Activated CD8-positive, alpha-beta memory T cell treated with anti-CD3 and anti-CD28 coated beads, Interleukin-2, amount 10 ng/mL, durations not matched to agents 7 days and 5 days (primary cell): ENCODE measurements around the gene RCAN2. TPM values are rescaled to one million over a fixed set of nuclear protein-coding genes. Genes with fewer than 3 reads are reported as not detected.

ENCODE experiments used
- ATAC-seq: fragments of 150-1000 bp; cut with Tn5 transposase; one replicate; pipeline ENCODE4 v1.10.0; 2021; ENCODE audit warnings: moderate library complexity
- CTCF ChIA-PET: fragments of 350-600 bp; sonication (Branson Sonifier 250); formaldehyde crosslinking; loops from one replicate; lab custom pipeline; 2021; ENCODE audit warnings: antibody characterized with exemption; lab: Charles Lee
- DNase-seq: peaks from one replicate; pipeline ENCODE4 v3.0.0-alpha.2; 2020
- H3K27ac Mint-ChIP-seq: one replicate; pipeline ENCODE4 v1.8.0; 2021; ENCODE audit warnings: mild to moderate bottlenecking, mixed read lengths
- H3K27me3 Mint-ChIP-seq: one replicate; pipeline ENCODE4 v1.8.0; 2021; ENCODE audit warnings: mixed read lengths
- H3K36me3 Mint-ChIP-seq: one replicate; pipeline ENCODE4 v1.8.0; 2021; ENCODE audit warnings: mild to moderate bottlenecking, mixed read lengths
- H3K4me1 Mint-ChIP-seq: one replicate; pipeline ENCODE4 v1.8.0; 2021; ENCODE audit warnings: mixed read lengths
- H3K4me3 Mint-ChIP-seq: one replicate; pipeline ENCODE4 v1.8.0; 2021; ENCODE audit warnings: mild to moderate bottlenecking, moderate library complexity, mixed read lengths
- H3K9me3 Mint-ChIP-seq: one replicate; pipeline ENCODE4 v1.8.0; 2022; ENCODE audit warnings: low read depth, mixed read lengths
- total RNA-seq, 2 experiments: library from RNA; stranded (reverse); gene quantifications; one replicate each; pipeline ENCODE4 v1.2.3, GENCODE V29; 2021

The RCAN2 gene
- total RNA-seq, 2 experiments from 2014 or later = 0.91 to 3.4 TPM

DNA sequence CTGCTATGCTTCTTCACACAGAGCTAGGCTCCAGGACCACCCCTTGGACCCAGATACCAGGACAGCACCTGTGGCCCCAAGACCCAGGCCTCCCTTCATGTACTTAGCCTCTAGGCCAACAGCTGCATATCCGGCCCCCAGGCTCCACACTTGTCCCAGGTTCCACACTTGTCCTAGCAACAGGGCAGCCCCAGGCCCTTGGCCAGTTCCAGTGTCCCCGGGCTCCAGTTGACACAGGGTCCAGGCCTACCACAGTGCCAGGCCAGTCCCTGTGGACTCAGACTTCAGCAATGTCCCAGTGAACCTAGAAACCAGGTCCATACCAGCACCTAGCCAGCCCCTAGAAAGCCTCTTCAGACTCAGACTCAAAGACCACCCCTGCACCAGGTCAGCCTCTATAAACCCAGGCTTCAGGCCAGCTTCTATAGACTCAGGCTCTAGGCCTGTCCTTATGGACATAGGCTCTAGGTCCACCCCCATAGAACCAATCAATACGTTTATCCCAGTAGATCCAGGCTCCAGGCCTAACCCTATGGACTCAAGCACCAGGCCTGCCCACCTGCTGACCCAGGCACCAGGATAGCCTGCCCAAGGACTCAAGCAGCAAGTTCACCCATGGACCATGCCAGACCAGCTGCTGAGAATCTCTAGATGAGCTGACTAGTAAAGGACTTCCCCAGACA is 46.3 kb downstream of the RCAN2 start:
- Mint-ChIP-seq H3K9me3 (no peaks in the 10 kb centered on the region), H3K27ac (no peak overlapping the region), H3K4me3 (no peak overlapping the region), H3K27me3 (peaks cover 23% of the 10 kb centered on the region), H3K36me3 (no peaks in the 10 kb centered on the region), H3K4me1 (no peaks in the 10 kb centered on the region)
- DNase-seq = no peak
- CTCF ChIA-PET = no interaction called here
- ATAC-seq = no peak

DNA sequence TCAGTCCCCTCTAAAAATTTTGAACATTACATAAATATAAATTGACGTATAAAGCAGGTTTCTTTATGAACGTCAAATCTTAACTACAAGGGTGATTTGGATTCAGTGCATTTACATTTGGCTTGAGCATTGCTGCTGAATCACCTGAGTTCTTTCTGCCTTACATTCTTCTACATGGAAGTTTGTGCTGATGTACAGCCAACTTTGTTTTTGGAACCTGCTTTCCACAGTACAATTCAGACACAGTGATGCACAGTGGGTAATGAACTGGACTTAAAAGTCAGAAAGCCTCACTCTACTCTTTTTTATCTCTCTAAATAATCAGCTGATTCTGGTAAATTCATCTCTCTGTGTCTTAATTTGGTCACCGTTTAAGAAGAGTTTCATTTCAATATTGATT is 47.6 kb downstream of the RCAN2 start:
- CTCF ChIA-PET = no interaction called here
- no peak overlapping the region for H3K27ac Mint-ChIP-seq
- no peaks in the 10 kb centered on the region for H3K4me1 Mint-ChIP-seq
- no peaks in the 10 kb centered on the region for H3K9me3 Mint-ChIP-seq
- no peaks in the 10 kb centered on the region for H3K36me3 Mint-ChIP-seq
- no peak for DNase-seq
- ATAC-seq = no peak
- H3K4me3 Mint-ChIP-seq = no peak overlapping the region
- H3K27me3 Mint-ChIP-seq = peaks cover 19% of the 10 kb centered on the region

DNA sequence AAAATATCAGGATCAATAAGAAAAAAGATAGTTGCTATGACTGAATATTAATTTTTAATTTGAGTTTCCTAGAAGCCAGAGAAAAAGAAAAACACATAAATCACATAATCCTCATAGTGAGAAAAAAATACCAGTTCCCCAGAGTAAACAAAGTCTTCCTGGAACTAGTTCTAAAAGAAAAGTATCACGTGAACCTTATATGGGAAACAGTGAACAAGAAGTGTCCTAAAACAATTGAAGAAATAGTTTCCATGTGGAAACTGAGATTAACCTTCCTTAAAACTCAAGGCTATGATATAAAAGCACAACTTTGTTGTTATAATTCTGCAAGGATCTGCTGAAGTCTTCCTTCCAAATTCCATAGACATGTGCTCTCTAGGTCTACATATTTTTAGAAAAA is 50.6 kb downstream of the RCAN2 start:
- CTCF ChIA-PET = no interaction called here

DNA sequence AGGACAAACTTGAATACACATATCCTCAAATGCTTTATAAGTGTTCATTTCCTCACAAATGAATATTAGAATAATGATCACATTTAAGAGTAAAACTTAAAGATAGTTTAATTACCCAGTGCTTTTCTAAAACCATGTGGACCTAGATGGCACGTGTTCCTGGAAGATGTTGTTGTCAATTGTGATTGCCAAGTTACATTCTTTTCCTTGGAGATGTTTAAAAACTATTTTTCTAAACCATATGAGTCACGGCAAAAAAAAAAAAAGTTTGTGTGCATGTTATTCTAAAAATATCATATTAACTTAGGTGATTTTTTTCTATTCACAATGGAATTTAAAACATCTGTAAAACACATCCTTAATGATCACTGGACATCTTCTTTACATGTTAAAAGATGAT is 51.1 kb downstream of the RCAN2 start:
- H3K9me3 Mint-ChIP-seq = no peaks in the 10 kb centered on the region
- ATAC-seq (no peak), DNase-seq (no peak)
- no peaks in the 10 kb centered on the region for H3K4me1 Mint-ChIP-seq
- H3K27ac Mint-ChIP-seq = no peak overlapping the region
- no peaks in the 10 kb centered on the region for H3K36me3 Mint-ChIP-seq
- CTCF ChIA-PET = no interaction called here
- H3K27me3 Mint-ChIP-seq = peaks cover 21% of the 10 kb centered on the region
- H3K4me3 Mint-ChIP-seq = no peak overlapping the region

More for the DNA sequence above, 50.6 kb downstream of the RCAN2 start:
- H3K4me3 Mint-ChIP-seq = no peak overlapping the region
- H3K27me3 Mint-ChIP-seq = peaks cover 21% of the 10 kb centered on the region
- no peaks in the 10 kb centered on the region for H3K4me1 Mint-ChIP-seq
- no peaks in the 10 kb centered on the region for H3K9me3 Mint-ChIP-seq
- DNase-seq (no peak), ATAC-seq (no peak)
- no peaks in the 10 kb centered on the region for H3K36me3 Mint-ChIP-seq
- H3K27ac Mint-ChIP-seq = no peak overlapping the region

DNA sequence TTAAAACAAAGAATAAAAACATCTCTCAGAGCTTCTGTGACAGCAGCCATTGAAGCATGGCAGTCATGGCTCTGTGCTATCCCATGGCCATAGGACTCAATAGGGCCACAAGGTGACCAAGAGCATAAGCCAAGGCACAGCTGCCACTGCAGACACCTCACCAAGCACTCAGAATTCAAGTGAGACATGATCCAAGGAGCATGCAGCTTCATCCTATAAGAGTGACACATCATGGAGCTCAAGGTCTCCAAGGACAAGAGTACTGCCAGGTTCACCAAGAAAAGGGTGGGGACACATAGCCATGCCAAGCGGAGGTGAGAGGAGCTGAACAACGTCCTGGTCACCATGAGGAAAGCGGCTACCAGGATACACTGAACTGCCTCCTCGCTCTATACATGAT is 53.0 kb downstream of the RCAN2 start:
- H3K4me1 Mint-ChIP-seq = no peaks in the 10 kb centered on the region
- ATAC-seq = no peak
- CTCF ChIA-PET = no interaction called here
- peaks cover 23% of the 10 kb centered on the region for H3K27me3 Mint-ChIP-seq
- H3K9me3 Mint-ChIP-seq = no peaks in the 10 kb centered on the region
- H3K4me3 Mint-ChIP-seq = no peak overlapping the region
- no peaks in the 10 kb centered on the region for H3K36me3 Mint-ChIP-seq
- no peak for DNase-seq
- no peak overlapping the region for H3K27ac Mint-ChIP-seq

DNA sequence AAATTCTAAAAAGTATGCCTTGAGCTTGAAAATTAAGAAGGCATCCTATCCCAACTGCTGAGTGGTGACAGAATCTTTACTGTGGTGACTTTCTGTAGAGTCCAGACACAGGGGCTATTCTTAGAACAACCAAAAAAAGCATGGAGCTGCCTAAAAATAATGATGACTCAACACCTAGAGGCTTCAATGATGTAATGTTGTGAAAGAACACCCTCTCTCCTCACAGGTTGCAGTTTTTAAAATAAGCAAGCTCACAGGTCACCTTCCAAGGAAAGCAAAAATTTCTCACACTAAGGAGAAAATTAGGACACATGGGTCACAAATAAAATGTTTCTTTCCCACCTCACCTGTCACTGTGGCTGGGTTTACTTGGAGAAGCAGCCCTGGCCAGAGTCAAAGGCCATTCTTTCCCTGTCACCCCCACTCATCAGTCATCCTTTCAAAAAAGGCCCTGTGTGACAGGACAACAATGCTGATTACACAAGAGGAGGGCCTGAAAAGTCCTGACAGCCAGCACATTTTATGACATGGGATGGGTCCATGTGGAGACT is 53.5 kb downstream of the RCAN2 start:
- no peak overlapping the region for H3K27ac Mint-ChIP-seq
- H3K4me3 Mint-ChIP-seq = no peak overlapping the region
- H3K36me3 Mint-ChIP-seq = no peaks in the 10 kb centered on the region
- CTCF ChIA-PET = no interaction called here
- no peak for ATAC-seq
- H3K27me3 Mint-ChIP-seq = peaks cover 25% of the 10 kb centered on the region
- H3K9me3 Mint-ChIP-seq = no peaks in the 10 kb centered on the region
- DNase-seq = no peak
- no peaks in the 10 kb centered on the region for H3K4me1 Mint-ChIP-seq

DNA sequence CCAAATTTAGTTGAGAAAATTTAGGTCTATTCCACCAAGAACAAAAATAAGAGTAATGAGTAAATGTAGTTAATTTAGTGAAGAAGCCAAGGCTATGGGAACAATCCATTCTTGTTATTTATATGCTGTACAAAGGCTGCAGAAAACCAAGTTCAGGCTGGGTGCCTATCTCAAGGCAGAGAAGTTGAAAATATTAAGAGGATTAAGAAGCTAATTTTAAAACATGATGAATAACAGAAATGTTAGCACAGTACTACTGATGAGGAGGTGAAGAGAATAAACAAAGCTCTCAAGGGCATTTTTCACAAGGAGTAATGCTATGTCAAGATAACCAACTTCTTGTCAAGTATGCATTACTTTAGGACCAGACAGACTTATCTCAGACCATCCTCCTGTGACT is 68.6 kb downstream of the RCAN2 start:
- CTCF ChIA-PET = no interaction called here

DNA sequence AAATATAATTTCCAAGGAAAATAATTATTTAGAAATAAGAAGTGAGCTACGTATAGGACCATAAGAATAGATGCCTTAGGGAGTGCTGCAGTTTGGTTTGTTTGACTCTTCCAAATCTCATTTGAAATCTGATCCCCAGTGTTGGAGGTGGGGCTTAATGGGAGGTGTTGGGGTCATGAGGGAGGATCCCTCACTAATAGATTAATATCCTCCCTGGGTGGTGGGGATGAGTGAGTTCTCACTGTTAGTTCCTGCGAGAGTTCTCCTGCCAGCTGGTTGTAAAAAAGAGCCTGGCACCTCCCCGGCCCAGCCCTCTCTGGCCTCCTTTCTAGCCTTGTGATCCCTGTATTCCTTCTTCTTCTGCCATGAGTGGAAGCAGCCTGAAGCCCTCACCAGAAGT is 69.3 kb downstream of the RCAN2 start:
- CTCF ChIA-PET = interaction anchor here (1.1 kb wide), 1 partner anchor 201 kb away, joined by 3 read pairs; no protein-coding TSS in a partner anchor
- ATAC-seq = no peak

More for the DNA sequence above, 68.6 kb downstream of the RCAN2 start:
- Mint-ChIP-seq H3K9me3 (no peaks in the 10 kb centered on the region), H3K36me3 (no peaks in the 10 kb centered on the region), H3K27me3 (peaks cover 32% of the 10 kb centered on the region), H3K27ac (no peak overlapping the region), H3K4me3 (no peak overlapping the region), H3K4me1 (no peaks in the 10 kb centered on the region)
- ATAC-seq (no peak), DNase-seq (no peak)

DNA sequence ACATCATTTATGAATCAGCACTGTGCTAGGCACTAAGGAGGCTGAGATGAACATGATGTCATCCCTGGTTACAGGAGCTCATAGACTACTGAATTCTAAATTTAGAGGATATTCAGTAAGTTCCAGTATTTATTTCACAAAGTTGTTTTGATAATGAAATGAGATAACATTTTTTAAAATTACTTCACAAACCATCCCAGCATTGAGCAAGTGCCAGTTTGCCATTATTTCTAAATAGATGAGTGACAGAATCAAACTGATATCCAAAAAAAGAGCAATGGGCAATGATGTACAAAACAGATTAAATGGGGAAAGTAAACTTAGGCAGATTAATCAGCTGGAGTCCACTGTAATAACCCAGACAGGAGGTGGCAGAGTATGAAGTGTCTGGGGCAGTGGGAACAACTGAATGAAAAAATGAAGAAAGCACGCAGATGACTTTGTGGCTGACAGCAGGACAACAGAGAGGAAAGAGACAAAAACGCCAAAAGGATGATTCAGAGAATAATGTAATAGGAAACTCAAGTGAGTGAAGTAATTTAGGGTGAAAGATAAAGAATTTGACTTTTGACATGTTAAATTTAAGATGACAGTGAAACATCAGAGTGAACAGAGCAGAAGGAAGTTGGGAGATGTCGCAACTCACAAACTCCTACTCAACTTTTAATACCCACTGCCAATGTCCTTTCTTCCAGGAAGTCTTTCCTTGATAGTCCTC is 70.2 kb downstream of the RCAN2 start:
- no peaks in the 10 kb centered on the region for H3K36me3 Mint-ChIP-seq
- H3K4me1 Mint-ChIP-seq = no peaks in the 10 kb centered on the region
- H3K27ac Mint-ChIP-seq = no peak overlapping the region
- no peaks in the 10 kb centered on the region for H3K9me3 Mint-ChIP-seq
- peaks cover 33% of the 10 kb centered on the region for H3K27me3 Mint-ChIP-seq
- no peak for ATAC-seq
- H3K4me3 Mint-ChIP-seq = no peak overlapping the region
- no peak for DNase-seq
- CTCF ChIA-PET = interaction anchor here (0.8 to 1.1 kb wide), 2 partner anchors 11 to 200 kb away, joined by 3 to 4 read pairs; no protein-coding TSS in a partner anchor

More for the DNA sequence above, 69.3 kb downstream of the RCAN2 start:
- Mint-ChIP-seq H3K9me3 (no peaks in the 10 kb centered on the region), H3K27me3 (peaks cover 34% of the 10 kb centered on the region), H3K36me3 (no peaks in the 10 kb centered on the region), H3K4me3 (no peak overlapping the region), H3K27ac (no peak overlapping the region), H3K4me1 (no peaks in the 10 kb centered on the region)
- no peak for DNase-seq

DNA sequence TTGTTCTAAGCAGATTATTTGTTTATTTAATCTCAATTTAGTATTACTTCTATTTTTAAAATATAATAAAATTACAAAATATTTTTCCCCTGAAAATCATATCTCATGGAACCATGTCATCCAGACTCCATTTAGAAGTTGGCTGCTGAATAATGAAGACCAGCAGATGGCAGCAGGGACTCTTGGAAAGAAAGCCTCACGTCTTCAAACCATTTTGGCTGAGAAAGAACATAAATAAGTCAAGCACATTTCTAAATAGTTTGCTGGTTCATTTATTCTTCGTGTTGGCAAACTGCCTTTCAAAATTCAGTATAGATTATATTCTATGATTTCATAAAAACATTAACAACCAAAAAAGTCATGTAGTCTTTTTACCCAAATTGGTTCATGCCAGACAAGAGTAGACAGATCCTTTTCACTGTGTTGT is 71.7 kb downstream of the RCAN2 start:
- Mint-ChIP-seq H3K27me3 (peaks cover 31% of the 10 kb centered on the region), H3K4me3 (no peak overlapping the region), H3K4me1 (no peaks in the 10 kb centered on the region), H3K9me3 (no peaks in the 10 kb centered on the region), H3K36me3 (no peaks in the 10 kb centered on the region), H3K27ac (no peak overlapping the region)
- no peak for ATAC-seq
- peak; percentile 50 for DNase-seq
- CTCF ChIA-PET = interaction anchor here (1.3 kb wide), 1 partner anchor 9 kb away, joined by 4 read pairs; no protein-coding TSS in a partner anchor

DNA sequence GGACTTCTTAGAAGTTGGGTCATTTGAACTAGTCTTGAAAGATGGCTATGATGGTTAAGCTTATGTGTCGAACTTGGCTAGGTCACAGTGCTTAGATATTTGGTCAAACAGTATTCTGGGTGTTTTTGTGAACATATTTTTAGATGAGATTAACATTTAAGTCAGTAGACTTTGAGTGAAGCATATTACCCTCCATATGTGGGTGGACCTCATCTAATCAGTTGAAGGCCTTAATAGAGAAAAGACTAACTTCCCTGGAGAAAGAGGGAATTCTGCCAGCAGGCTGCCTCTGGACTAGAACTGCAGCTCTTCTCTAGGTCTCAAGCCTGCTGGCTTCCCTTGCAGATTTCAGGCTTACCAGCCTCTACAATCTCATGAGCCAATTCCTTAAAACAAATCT is 76.9 kb downstream of the RCAN2 start:
- peaks cover 9% of the 10 kb centered on the region for H3K27me3 Mint-ChIP-seq

DNA sequence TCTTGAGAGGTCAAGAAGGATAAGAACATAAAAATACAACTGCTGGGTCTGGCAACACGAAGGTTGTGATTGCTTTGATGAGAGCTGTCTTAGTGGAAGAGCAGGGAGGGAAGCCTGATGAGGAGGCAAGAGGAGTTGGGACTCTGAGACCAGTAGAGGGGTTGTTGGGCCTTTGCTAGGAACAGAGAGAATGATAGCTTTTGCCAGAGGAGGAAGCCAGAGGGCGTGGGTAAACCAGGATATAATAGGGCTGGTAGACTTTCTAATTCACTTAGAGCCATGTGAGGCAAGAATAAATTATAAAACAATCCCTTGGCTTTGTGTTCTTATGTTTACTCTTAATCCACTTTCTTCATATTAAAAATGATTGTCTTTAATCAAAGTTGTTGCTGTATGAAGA is 78.6 kb downstream of the RCAN2 start:
- no peak for ATAC-seq
- no peaks in the 10 kb centered on the region for H3K36me3 Mint-ChIP-seq
- no peaks in the 10 kb centered on the region for H3K9me3 Mint-ChIP-seq
- H3K4me3 Mint-ChIP-seq = no peak overlapping the region
- DNase-seq = no peak
- no peak overlapping the region for H3K27ac Mint-ChIP-seq
- H3K27me3 Mint-ChIP-seq = peaks cover 6% of the 10 kb centered on the region
- CTCF ChIA-PET = interaction anchor here (0.6 to 5.7 kb wide), 6 partner anchors 26 to 633 kb away, joined by 3 to 42 read pairs (median 6); no protein-coding TSS in a partner anchor
- H3K4me1 Mint-ChIP-seq = peaks cover 3% of the 10 kb centered on the region

More for the DNA sequence above, 76.9 kb downstream of the RCAN2 start:
- no peak for ATAC-seq
- Mint-ChIP-seq H3K27ac (no peak overlapping the region), H3K4me3 (no peak overlapping the region), H3K4me1 (peaks cover 3% of the 10 kb centered on the region), H3K9me3 (no peaks in the 10 kb centered on the region), H3K36me3 (no peaks in the 10 kb centered on the region)
- no peak for DNase-seq
- CTCF ChIA-PET = interaction anchor here (1.3 to 5.7 kb wide), 2 partner anchors 193 to 324 kb away, joined by 4 to 42 read pairs; no protein-coding TSS in a partner anchor

DNA sequence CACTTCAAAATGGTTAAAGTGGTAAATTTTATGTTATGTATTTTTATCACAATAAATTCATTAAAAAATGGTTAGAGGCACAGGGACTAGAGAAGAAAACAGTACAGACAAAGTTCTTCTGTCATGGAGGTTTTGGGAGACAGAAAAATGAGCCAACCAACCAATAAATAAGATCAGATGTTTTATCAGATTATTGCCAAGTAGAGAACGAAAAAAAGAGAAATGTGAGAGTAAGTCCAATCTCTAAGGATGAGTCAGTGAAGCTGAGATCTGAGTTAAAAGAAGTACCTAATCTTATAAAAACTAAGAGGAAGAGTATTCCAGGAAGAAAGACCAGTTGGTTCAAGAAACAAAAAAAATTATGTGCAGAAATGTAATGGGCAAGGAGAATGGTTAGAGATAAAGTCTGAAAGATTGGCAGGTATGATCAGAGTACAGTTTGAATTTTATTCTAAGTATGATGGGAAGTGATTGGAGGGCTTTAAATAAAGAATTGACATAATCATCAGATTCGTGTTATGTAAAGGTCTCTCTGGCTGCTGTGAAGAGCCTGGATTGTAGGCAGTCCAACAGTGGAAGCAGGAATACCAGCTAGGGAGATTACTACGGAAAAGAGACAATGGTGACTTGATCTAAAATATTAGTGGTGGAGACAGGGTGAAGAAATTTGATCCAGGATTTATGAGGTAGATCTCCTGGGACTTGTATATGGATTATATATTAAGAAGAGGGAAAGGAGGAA is 79.6 kb downstream of the RCAN2 start:
- Mint-ChIP-seq H3K27me3 (peaks cover 3% of the 10 kb centered on the region), H3K27ac (no peak overlapping the region), H3K9me3 (no peaks in the 10 kb centered on the region), H3K4me1 (peaks cover 3% of the 10 kb centered on the region), H3K36me3 (no peaks in the 10 kb centered on the region), H3K4me3 (no peak overlapping the region)
- ATAC-seq (no peak), DNase-seq (no peak)
- CTCF ChIA-PET = interaction anchor here (0.9 to 5.7 kb wide), 6 partner anchors 25 to 481 kb away, joined by 3 to 42 read pairs (median 6); no protein-coding TSS in a partner anchor
